NCI-H146 treated with DMSO at 0.1 percent for 48 hours (cell line): ENCODE data around the gene HS6ST3.

ENCODE experiments used
- DNase-seq: peaks from one replicate; lab custom pipeline; 2025; ENCODE audit not compliant: unreplicated experiment; lab: John Stamatoyannopoulos, UW

The HS6ST3 gene

DNA sequence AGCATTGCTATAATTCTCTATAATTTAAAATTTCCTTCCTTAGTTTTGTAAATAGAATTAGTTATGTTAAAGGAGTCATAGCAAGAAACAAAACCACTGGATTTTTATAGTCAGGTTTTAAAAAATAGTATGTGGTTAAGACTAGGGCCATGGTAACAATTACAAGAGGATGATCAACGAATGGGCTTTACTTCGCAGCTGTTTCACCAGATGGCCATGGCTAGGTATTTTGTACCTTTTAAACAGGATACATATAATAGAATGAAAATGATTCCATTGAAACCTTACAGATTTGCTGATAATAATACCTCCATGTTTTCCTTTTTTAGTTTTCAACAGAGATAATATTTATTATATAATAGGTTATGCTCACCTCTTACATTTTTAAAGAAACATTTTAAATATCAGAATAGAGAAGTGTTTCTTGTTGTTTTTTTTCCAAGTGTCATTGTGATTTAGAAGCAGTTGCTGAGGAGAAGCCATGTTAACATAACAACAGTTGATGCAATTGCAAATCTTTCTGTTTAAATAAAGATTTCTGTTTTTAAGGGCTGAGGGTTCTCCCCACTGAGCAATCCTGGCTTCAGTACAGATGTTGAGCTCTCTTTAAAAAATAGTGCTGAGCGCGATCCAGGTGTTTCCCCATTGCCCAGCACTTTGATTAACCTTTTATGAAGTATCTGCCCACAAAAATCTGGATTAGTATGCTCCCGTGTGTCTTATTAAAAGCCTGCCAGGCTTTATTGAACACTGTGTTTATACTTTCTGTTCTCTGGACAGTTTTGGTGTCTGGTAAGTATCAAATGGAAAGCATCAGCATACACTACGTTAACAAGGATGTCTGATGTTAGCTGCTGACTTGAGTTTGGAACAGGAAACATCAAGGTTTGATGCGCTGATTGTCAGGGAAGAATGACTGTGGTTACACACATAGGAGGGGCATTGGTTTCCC lies 205.3 kb downstream of the HS6ST3 start:
- no peak for DNase-seq

DNA sequence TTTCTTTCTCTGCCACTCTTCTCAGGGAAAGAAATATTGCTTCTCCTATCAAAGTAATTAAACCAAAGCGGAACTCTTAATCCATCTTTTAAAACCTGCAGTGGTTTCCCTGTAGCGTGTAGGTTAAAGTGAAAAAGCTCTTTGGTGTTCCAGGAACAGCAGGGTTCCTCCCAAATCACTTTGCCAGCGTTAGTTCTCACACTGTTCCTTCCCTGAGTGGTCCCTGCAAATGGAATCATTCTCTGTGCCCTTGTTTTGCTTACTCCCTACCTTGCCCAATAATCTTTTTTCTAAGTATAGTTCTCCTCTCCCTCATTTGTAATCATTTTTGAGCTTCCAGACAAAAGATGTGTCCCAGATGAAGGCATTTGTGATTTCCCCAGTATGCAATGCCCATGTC lies 207.5 kb downstream of the HS6ST3 start:
- DNase-seq, result no peak

- no peak for DNase-seq
Observed at GRCh38 chr13:96299235-96299634, 209.3 kb downstream of the HS6ST3 start.

GRCh38 chr13:96308568-96308967 lies 218.7 kb downstream of the HS6ST3 start:
- DNase-seq, result no peak

DNA sequence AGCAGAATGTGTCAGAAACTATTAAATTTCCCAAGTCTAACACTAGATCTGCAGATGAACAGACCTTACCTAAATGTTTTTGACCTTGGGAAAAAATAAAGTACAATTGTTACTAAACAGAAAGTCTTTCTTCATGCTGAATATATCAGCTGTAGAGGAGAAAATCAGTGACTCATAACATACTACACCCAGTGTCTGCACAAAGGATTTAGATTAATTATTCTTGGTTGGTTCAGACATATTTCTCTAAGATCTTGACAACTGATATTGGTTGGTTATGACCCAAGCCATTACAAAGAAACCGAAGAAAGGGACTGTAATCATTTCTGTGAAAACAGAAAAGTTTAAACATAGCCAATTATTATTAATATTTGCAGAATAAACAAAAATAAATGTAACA lies 225.1 kb downstream of the HS6ST3 start:
- DNase-seq, result no peak

DNA sequence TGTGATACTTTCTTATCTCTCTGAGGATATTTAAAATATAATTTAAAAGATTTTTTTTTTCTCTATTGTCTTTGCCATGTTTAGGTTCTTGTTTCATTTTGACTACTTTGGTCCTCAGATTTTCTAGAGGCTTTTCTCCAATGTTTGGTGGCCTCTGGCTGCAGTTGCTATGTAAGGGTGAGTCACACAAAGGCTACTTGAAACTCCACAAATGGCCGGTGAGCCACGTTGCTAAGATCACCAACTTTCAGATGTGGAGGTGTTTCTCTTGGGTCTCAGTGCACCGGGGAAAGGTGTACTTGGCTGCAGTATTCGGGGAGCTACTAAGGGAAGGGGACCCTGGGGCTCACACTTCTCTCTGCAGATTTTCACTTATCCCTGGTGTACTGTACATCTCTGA lies 248.1 kb downstream of the HS6ST3 start:
- DNase-seq, result no peak

GRCh38 chr13:96342286-96342685 lies 252.4 kb downstream of the HS6ST3 start:
- DNase-seq, result no peak

DNA sequence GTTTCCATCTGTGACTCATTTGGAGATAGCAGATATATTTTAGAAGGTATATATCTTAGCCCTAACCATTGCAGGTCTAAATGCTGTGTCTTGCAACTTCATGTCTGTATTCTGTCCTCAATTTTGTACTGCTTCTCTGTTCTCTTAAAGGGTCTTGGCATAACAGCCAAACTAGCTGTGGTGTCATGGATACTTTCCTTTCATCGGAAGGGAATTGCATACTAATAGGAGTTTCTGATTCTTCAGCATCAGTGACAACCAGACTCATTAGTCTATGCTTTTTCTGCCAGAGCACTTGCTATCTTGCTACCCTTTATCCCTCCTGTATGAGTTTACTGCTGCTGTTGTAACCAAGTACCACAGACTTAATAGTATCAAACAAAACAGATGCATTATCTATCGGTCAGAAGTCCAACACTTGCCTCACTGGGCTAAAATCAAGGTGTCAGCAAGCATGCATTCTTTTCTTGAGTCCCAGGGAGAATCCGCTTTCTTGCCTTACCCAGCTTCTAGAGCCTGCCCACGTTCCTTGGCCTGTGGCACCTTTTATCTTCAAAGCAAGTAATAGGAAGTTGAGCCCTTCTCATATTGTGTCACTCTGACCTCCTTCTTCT lies 253.1 kb downstream of the HS6ST3 start:
- no peak for DNase-seq

- DNase-seq, result no peak
Observed at GRCh38 chr13:96346921-96347320, 257.0 kb downstream of the HS6ST3 start.

DNA sequence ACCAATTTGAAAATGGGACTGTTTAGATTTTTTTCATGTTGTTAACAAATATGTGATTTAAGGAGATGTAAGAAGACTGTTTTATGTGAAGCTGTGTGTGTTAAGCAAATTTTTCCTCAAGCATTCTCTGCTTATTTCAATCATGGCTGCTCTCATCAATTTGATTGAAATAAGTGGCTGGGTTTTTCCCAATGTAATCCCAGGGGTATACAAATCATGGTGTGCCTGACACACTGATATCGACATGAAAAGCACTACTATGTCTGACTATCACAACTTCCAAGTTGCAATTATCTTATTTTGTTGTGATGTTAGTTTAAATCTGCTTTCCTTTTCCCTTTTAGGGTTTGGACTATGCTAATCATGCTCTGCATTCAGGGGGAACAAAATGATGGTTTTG lies 283.7 kb downstream of the HS6ST3 start:
- DNase-seq, result no peak

- no peak for DNase-seq
Observed at GRCh38 chr13:96377835-96378234, 287.9 kb downstream of the HS6ST3 start.

DNA sequence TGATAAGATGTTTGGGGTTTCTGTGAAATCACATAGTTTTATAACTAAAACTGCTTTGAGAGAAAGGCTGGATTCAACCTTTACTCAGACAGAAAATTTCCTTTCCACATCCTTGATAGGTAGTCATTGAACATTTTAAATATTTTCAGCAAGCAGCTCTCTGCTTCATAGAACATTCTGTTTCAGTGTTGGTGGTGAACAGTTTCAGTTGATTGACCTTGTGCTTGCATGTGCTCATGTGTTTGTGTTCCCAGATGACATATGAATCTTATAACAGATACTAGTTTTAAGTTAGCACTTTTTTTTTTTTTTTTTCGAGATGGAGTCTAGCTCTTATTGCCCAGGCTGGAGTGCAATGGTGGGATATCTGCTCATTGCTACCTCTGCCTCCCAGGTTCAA lies 290.1 kb downstream of the HS6ST3 start:
- no peak for DNase-seq

DNA sequence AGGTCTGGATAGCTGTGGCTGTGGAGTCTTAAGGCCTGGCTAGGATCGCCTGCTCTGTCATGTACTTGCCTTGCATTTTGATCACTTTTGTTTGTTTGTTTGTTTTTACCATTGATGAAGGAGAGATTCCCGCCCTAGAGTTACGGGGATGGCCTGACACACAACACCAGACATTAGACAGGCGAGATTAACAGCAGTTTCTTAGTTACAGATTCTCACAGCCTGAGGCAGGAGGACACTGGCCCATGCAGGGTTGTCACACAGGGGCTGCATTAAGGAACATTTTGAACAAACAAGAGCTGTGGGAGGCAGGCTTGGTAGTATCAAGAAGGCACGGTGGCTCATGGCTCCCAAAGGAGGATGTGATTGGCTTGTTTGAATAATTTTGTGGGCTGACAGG lies 291.8 kb downstream of the HS6ST3 start:
- DNase-seq, result no peak

- no peak for DNase-seq
Observed at GRCh38 chr13:96388598-96388997, 298.7 kb downstream of the HS6ST3 start.

- DNase-seq, result no peak
Observed at GRCh38 chr13:96391606-96392005, 301.7 kb downstream of the HS6ST3 start.

DNA sequence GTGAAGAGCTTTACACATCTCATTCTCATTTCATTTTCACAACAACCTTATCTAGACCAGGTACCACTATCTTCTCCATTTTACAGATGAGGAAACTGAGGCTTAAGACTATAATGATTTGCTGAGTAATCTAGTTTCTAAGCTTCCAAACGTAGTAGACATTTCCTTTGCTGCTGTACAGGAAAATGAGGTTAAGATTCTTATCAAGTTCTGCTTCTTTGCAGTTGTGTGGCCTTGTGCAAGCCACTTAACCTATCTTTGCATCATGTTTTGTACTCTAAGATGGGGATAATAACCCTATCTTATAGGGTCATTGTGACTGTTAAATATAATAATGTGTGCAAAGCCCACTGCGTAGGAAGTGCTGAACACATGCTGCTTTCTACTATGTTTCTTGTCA lies 307.9 kb downstream of the HS6ST3 start:
- DNase-seq, result no peak

DNA sequence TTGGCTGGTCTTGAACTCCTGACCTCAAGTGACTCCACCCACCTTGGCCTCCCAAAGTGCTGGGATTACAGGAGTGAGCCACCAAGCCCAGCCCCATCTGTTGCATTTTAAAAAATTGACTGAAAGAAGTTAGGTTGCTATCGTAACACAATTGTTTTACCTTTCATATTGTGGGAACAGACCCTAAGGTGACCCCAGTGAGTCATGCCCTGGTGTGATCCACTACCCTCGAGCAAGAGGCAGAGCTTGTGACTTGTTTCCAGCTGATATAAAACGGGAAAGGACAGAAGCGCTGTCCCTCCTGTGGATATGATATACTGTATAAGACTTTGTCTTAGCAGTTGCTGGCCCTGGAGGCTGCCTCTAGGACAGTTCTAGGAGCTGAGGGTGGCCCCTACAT lies 308.6 kb downstream of the HS6ST3 start:
- DNase-seq, result no peak

DNA sequence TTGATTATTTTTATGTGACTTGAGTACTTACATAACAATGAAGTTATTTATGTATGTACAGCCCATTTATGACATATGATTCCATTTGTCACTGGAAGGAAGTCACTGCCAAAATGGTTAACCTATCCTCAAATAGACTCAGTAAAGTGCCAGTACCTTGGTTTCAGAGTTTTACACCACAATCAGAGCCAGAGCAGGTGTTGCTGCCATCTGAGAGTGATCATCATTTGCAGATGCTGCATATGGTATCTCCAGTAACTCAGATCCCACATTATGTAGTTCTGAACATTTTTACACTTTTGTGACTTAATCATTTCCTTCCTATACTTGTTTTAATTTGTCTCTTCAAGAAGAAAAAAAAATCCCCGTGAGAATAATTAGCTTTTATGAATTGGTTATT lies 313.3 kb downstream of the HS6ST3 start:
- no peak for DNase-seq

DNA sequence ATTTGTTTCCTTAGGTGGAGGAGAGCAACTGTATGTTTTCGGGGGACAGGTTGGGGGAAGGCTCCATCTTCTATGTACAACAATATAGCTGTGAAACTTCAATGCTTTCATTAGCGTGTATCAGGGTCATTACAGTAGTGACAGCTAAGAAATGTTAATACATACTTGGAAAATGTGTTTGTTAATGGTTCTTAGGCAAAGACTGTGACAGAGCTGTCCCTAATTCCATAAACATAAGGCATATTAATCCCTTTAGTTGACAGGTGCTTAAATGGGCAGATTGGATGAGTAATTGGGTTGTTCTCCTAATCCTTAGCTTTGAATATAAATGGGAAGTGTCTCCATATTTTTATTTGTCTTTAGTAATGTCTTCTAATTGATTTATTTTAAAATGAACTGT lies 313.7 kb downstream of the HS6ST3 start:
- DNase-seq, result no peak

DNA sequence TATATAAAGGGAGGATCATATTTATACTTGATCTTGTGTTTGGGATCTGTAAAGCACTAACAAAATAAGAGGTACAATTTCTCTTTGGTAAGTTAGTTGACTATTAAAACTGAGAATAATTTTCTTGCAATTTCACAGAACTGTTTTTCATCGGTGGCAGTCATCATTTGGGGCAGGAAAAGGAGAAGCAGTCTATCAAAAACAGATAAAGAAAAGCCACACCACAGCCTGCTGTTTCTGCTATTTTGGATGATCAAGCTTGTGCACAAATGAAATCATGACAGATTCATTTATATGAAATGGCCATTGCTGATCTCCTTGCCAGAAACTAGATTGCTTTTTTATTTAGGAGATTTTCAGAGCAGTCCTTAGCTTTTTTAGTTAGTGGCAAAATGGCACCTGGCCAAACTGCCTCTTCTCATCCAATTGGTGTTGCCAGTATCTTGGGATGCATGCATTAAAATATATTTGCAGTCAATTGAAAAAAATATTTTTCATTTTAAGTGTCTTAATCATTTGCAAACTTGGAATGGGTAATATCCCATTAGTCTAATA lies 326.0 kb downstream of the HS6ST3 start:
- DNase-seq, result no peak

GRCh38 chr13:96417939-96418685 lies 328.2 kb downstream of the HS6ST3 start:
- DNase-seq, result no peak

DNA sequence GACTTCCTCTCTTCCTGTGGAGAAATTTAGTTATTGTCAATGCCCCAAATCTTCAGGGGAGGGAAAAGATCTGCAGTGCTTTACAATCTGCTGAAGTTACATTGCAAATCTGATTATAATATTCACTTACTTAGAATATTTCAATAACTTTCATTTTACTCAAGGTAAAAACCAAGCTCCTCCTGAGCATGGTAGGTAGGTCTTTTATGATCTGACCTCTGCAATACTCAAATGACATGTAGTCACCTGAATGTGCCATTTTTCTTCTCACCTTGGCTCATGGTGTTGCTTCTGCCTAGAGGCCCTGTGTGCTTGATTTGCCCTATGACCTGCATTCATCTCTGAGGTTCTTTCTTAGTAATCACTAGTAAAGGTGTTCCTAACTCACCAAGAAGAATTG lies 331.4 kb downstream of the HS6ST3 start:
- DNase-seq, result no peak
